Measurements from ENCODE around the gene FAM107A.

FAM107A gene

DNA sequence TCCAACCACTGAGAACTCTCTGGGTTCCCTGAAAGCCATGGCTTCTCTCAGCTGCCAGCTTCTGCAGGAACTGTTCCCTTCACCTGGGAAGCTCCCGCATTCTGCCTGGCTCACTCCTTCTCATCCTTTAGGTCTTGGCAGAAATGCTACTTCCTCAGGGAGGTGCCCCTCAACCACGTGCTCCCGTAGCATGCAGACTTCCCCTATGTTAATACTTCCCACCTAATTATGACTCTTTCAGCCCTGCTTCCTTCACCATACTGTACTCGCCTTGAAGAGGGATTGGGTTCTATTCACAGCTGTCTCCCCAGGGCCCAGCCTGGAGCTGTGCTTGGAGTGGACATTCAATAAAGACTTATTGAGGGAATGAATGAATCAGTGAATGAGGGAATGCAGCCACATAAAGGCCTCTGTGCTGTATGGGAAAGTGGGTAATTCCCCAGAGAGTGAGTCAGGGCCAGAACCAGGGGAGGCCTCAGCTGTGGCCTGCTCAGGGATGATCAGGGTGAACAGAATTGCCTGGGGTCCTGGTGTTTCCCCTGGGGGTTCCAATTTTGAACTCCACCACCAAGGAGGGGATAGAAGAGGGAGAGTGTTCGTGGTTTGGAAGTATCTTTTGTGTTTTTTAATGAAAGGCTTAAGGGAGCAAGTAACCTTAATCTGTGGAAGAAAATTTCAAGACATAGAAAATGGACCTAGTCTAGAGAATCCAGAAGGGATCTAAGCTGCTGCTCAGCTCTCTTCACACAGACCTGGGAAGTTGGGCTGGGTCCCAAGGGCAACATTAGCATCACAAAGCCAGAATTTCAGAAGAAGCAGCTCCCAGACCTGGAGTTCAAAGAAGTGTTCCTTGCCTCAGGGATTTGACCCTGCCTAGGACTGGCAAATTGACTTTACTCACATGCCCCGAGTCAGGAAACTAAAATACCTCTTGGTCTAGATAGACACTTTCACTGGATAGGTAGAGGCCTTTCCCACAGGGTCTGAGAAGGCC, 14.6 kb upstream of the FAM107A start:
- DNase-seq (ENCODE audit: low read depth in 3 of 3) = no peak

DNA sequence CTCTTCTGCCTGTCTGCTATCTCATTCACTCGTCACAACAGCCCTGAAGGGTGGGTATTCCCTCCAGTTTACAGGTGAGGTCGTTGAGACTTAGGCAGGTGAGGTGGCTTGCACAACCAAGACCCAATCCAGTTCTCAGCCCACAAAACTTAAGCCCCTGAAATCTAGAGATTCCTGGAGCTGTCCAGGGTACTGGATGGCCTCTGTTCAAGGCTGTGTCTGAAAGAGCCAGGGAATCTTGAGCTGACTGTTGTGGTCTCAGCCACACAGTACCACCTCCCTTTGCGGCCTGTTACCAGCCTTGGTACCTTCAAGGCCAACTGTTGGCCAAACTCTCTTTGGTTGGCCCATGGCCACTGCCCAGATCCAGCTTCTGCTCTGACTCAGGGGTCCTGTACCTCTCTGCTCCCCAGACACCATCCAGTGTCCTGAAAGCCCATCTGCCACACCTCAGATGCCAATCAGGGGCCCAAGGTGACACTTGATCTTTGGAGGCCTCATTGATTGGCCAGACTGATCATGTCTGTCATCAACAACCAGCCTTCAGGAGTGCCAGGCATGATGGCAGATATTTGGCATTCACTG, 10.9 kb upstream of the FAM107A start:
- DNase-seq (ENCODE audit: low read depth in 3 of 3) = no peak

DNA sequence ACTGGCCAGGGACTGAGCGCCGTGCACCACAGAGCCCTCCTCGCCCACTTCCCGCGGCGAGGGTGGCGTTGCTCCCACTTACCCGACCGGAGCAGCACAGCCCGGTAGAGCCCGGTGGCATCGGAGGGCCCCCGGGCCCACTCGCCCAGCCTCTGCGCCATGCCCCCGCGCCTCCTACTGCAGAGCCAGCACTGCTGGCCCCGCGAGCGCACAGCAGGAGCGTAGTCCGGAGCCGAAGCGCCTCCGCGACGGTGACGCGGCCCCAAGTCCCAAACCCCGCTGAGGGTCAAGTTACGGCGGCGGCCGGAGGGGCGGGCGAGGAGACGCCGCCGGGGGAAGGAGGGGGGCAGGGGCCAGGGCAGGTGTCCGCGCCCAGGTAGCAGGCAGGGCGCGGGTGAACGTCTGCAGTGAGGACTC, 9.6 kb upstream of the FAM107A start:
- DNase-seq (ENCODE audit: low read depth in 3 of 3) = no peak

DNA sequence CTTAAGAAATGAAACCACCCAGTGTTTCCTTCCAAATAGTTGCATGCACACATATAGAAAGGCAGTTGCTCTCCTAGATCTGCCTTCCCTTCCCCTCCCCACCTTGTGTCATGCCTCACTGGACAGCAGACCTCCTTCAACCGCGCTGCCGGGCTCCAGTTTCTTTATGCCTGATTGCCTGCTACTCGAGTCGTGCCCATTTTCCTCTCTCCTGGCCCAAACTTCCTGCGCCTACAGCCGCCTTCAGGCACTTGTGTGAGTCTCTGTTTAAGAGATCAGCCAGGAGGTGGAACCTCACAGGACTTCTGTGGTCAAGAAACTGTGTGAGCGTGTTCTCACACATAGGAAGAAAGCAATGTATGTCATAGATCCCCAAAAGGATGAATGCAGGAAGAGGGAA, 8.8 kb upstream of the FAM107A start:
- DNase-seq (ENCODE audit: low read depth in 3 of 3) = no peak

DNA sequence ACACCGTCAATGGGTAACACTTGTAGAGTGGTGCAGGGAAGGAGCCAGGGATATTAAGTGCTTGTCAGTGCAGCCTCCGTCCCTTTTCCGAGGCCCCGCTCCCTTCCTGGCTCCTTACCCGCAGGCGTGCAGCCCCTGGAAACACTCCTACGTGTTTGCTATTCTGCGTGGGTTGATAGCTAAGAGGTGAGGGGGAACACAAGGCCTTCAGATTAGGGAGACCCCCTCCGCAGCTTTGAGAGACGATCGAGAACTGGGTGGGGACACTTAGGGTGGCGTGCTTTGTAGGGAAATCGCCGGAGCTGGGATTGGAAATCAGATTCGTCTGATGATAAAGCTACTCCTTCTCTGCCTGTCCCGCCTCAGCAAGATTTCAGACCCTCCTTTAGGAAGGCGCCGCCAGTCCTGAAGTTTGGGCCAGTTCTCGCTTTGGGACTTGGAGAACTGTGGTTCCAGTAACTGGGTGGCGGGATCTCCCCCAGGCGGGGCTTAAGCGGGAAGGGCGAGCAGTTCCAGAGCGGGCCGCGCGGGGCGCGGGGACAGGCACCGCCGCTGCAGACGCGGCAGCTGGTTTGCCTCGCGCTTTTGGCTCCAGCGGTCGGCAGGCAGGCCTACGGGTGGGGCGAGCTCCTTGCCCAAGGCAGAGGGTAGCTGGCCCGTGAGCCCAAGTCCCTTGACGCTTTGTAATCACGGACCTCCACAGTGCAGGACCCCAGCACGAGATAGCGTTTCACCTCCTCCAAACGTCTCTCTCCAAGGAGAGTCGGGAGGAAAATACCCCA, 8.0 kb upstream of the FAM107A start:
- DNase-seq (ENCODE audit: low read depth in 3 of 3) = peak; percentile 11 to 25 (median 18)

DNA sequence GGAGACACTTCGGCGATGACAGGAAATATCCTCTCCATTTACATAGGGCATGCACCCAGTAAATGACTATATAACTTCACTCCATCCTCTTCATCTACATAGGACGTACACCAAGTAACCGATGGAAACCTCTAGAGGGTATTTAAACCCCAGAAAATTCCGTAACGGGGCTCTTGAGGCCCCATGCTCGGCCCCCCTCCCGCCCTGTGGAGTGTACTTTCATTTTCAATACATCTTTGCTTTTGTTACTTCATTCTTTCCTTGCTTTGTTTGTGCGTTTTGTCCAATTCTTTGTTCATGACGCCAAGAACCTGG, 7.5 kb upstream of the FAM107A start:
- no peak for DNase-seq (ENCODE audit: low read depth in 3 of 3)

DNA sequence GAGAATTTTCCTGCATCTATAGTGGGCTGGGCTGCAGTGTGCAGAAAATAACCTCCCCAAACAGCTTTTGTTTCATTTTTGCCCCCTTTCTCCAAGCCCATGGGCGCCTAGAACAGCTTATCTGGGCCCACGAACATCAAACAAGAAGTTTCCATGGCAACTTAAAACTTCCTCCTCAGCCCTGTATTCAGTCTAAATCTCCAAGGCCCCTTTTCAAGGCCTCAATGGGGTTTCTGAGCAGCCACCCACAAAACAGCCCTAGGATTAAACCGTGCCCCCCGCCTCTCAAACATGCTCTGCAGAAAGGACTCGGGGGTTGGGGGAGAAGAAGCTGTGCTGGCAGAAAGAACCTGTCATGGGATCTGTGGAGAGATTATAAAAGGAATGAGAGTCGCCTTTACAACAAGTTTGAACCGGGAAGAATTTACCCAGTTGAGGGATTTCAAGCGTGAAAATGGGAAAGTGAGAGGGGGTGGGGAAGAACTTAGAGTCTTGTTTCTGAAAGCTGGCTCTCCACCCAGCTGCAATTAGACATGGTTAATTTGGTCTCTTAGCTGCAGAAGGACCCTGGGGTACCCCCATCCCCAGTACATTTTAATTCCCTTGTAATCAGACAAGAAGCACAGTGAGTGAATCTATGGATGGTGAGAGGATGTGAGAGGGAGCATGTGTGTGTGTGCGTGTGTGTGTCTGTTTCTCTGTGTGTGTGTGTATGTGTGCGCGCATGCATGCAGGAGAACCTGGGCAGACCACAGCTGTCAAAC, 4.3 kb upstream of the FAM107A start:
- no peak for DNase-seq (ENCODE audit: low read depth in 3 of 3)

DNA sequence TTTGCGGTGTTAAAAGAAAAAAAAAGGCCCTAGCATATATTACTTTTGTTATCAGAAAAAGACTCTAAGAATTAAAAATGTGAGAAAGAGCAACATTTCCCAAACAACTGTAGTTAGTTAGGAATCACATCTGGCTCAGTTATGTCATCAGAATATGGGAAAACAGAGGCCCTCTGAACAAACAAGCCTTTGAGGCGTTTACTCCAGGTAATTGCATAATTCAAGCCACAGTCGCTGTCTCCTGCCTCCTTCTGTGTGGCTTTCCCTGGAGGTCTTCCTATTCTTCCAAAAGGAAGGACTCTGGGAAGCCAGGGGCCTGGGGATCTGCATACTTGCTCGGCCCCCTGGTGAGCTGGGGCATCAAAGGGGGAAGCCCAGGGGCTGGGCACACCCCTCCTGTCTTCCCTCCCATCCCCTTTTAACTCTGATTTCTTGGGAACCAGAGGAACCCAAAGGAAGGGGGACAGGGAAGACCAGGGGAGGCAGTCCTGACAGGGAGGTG, 3.7 kb upstream of the FAM107A start:
- DNase-seq (ENCODE audit: low read depth in 3 of 3) = no peak

DNA sequence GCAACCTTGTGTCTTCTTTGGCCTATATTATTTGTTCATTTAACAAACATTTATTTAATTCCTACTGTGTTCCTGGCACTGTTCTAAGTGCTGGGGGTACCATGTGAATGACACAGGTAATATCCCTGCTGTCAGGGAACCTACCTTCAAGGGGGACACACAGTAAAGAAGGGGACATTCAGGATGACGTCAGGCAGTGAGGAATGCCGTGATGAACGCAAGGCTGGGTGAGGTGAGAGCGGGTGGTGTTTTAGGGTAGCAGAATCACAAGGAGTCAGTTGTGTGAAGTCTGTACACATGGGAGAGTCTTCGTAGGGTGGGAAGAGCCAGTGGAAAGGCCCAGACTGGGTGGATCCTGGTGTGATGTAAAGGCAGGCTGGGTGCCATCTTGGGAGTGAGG, 1.7 kb upstream of the FAM107A start:
- DNase-seq (ENCODE audit: low read depth in 3 of 3) = no peak

DNA sequence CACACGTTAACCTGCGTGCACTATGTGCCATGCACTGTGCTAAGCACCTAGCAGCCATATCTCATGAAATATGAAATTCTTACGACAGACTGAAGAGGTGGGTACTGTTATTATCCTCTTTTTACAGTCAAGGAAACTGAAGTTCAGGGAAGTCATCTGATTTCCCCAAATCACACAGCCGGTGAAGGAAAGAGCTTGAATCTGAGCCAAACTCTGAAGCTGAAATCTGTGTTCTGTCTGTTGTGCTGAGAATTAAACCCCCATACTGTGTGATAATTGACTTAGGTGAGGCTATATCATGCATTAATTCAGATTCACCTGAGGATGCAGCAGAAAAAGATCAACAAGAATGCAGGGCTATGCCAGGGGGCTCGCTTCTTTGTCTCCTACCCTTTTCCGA, 475 bp downstream of the FAM107A start:
- DNase-seq (ENCODE audit: low read depth in 3 of 3) = no peak

DNA sequence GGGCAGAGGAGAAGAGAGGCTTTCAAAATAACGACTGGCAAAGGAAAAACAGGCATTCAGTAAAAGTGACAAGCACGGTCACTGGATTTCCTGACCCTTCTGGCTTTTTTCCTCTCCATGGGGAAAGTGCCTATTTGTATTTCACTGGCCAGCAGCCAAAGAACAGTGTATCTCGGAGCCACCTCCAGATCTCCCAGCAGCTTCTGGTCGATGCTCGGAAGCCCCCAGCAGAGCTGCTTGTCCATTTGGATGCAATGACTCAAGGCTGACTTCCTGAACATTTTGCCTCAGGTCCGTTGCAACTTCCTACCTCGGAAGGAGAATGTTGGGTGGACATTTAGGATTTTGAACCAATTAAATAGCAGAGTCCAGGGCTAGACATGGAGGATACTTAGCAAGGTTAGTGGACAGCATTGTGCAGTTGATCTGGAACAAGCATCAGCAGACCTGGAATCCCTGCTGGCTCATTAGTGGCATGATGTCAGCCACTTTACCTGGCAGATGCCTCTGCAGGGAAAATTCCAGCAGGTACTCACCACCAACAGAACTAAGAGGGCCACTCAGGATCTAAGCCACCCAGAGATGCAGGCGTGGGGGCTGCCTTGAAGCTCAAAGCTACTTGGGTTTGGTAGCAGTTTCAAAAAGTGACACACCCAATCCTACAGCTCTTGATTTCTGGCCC, 1.1 kb downstream of the FAM107A start:
- no peak for DNase-seq (ENCODE audit: low read depth in 3 of 3)

DNA sequence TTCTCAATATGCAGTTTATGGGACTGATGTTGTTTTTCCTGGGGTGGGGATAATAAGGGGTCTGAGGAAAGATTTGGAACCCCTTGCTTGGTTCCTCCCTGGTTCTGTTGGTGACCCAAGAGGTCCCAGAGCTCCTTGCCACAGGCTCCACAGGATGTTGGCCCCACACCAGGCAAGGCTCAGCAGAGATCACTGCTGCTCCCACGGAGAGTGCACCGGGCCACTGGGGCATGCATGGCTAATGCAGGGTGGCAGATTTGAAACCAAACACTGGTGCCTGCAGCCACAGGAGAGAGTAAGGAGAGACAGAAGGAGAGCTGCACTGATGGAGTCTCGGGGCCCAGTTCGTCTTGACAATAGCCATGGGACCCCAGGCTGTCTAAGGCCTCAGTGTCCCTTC, 2.5 kb downstream of the FAM107A start:
- no peak for DNase-seq (ENCODE audit: low read depth in 3 of 3)

DNA sequence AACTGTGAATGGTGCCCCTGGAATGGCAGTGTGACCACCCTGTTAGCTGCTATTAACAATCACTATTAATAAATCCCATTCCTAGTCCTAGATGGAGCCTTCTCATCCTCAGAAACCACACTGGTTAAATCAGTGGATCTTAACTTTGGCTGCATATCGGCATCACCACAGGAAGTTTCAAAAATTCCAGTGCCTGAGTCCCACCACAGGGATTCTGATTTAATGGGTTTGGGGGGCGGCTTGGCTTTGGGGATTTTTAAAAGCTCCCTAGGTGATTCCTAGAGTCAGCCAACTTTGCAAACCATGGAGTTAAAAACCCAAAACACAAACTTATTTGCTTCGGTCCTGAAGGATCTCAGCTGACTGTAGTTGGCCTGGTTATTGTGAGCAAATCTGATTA, 3.1 kb downstream of the FAM107A start:
- no peak for DNase-seq (ENCODE audit: low read depth in 3 of 3)

DNA sequence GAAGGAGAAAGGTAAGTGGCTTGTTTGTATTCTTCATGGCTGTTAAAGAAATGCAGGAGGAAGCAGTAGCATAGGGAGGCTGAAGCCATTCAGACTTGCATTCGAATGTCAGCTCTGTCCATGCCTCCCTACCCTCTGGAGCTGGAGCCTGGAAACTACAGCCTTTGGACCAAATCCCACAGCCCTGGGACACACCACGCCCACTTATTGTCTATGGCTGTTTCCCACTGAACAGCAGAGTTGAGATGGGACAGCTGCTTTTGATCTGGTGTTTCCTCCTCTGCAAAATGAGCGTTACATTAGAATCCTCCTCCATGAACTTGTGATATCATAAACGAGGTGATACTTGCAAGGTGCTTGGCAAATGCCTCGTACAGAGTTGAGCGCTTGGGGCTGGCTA, 3.6 kb downstream of the FAM107A start:
- no peak for DNase-seq (ENCODE audit: low read depth in 3 of 3)

DNA sequence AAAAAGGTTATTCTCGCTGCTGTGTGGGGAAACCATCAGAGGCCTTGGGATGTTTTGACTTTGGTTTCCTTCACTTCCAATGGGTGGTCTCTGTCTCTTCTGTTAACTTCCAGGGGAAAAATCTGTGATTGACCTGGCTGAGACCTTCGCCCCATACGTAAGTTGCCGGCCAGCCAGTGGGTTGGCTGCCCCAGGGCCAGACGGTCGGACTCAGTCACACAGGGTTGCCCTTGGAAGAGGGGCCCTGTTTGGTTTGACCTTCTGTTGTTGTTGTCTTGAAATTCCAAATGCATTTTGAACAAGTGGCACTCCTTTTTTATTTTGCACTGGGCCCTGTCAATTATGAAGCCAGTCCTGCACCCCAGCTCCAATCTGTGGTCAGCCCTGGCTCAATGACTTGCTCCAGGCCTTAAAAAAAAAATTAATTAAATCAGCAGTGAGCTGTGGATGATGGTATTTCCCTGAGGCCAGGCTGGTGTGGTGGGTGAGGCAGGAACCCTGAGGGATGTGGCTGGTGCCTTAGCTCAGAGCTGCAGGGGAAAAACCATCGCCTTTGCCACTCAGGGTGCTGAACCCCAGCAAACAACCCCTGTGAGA, 4.5 kb downstream of the FAM107A start:
- DNase-seq (ENCODE audit: low read depth in 3 of 3) = no peak

DNA sequence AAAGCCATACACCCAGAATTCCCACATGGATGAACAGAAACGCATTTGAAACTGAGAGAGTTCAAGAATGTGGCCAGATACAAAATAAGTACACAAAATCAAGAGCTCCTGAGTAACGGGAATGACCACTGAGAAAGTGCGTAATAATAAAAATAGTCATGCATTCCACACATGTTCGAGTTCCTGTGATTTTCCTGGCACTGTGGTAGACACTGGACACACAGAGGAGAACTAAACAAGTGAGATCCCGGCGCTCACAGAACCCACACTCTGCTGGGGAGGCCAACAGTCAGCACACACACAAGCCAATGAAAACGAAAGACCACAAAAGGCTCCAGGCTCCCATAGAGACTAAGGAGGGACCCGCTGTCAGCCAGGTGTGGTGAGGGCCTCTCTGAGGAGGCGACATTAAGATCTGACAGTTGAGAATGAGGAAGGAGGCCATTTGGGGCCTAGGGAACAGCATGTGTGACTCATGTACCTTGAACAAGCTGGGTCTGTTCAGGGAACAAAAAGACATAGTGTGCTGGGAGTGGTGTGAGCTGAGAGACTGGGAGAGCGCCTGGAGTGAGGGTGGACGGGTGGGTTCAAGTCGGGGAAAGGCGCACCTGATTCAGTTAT, 5.1 kb downstream of the FAM107A start:
- no peak for DNase-seq (ENCODE audit: low read depth in 3 of 3)

DNA sequence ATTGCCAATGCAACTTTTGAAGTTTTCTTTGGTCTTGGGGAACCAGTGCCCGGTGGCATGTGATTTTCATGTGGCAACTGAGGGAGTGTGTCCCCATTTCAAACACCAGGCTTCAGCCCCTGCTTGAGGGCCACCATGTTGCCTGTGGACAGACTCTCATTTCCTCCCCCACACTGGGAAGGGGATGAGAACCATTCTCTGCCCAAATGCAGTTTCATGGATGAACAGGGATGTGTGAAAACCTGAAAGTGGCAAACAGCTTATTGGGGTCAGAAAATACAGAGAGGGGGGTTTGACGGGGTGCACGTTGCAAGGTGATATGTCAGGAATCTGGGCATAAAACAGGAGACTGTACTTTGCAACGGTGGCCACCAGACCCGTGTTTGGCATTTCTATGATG, 6.3 kb downstream of the FAM107A start:
- no peak for DNase-seq (ENCODE audit: low read depth in 3 of 3)

DNA sequence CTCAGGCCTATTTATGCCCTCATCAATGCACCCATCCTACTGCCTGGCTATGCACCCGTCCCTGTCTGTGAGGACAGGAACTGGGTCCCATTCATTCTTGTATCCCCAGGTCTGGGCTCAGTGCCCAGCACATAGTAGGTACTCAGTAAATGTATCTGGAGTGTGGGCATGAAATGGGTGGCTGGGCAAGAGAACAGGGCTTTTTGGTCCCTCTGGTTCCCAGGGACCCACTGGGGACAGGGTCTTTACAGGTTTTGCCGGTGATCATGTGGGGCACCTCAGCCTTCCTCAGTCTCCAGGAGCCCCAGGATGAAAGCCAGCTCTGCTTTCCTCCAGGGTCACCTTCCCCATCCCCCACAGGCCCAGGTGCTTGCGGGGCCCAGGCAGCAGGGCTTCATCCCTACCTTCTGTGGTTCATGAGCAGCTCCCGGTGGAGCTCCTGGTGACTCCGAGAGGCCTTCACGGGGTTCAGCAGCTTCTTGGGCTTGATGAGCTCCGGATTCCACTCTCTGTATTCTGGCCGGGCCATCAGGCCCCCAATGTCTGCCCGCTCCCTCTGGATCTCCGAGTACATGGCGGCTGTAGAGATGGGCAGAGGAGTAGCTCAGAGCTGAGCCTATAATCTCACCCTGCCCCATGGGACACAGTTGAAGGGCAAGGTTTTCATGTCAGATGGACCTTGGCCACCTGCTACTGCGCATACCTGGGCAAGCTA, 7.7 kb downstream of the FAM107A start:
- no peak for DNase-seq (ENCODE audit: low read depth in 3 of 3)

DNA sequence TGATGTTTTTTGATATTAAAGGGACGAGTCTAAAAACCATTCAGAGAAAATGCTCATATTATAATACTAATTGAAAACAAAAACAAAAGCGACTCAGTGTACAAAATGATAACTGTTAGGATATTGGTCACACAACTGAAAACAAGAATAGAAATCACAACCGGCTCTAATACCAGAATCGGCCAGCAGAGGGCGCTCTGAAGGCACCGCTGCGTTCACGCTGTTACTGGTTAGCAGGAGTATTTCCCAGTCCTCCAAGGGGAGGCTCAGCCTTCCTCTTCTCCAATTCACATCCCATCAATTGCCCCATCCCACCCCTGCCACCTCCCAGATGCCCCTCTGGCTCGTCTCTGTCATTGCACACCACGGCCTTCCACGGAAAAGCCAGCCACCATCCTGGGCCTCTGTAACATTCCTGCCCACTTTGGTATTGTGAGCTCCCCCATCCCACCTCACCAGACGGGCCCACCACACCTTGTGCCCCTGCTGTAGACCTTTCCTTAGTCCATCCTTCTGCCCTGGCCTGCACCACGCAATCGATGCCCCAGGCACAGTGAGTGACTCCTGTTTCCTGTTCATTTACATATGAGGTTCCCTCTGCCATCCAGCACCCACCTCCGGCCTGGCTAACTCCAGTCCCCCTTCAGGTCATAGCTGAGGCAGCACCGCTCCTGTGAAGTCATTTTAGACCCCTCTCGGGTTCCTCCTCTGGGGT, 8.5 kb downstream of the FAM107A start:
- peak; percentile 40 to 55 (median 51) for DNase-seq (ENCODE audit: low read depth in 3 of 3)

Data from stimulated activated CD4-positive, alpha-beta T cell treated with anti-CD3 and anti-CD28 coated beads, TNF-alpha, amount 100 ng/mL, for 4 hours (primary cell).